Measurements from ENCODE around the gene ZBTB16. TPM values are rescaled to one million over a fixed set of nuclear protein-coding genes. Genes with fewer than 3 reads are reported as not detected.

Gene ZBTB16
- total and polyA plus RNA-seq, 2 of the 4 experiments (the other 2 are of a cell fraction), result not detected

DNA sequence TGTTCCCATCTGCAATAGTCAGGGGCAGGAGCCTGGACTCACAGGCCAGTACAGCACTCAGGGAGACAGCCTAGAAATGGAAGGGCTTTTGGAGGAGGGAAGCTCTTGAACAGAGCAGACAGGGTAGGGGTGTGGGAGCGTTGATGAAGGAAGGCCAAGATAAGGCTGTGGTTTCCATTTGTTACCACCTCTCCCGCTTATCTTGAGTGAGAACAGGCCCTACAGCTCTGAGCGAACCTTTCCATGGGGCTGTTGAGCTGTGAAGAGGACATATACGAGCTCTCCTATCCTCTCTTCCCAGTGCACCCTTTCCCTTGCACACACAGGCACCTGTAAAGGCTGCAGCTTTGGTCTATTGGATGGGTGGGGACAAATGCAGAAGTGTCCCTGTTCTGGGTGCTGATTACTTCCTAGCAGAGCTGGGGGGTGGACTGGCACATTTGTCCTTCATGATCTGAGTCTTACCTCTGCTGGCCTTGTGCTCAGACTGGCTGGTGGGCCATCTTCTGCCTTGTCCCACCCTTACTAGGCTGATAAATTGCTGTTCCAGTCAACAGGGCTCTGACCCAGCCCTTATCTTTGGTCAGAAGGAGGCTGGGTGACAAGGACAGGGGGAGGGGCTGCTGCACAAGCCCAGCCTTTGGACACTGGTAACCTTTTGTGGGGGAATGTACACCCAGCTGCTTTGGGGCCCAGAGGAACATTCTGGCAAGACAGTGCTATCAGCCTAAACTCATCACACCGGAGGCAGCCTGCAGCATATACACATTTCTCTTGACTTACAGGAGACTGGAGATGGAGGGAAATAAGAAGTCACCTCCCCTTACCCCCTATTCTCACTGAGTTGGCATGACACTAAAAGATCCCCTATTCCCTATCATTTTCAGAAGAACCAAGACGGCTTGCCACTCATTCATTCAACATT is 156.6 kb downstream of the ZBTB16 start:
- no peak for DNase-seq
- H2AK9ac ChIP-seq (replicated peaks; ENCODE audit: low read depth, low read length, poor library complexity), result no peak overlapping the region
- no peak overlapping the region for H4K91ac ChIP-seq (ENCODE audit: insufficient read depth, low read depth, low read length)
- no peaks in the 10 kb centered on the region for H3K36me3 ChIP-seq (ENCODE audit: control insufficient read depth, insufficient read depth, low read length)
- no peak overlapping the region for H3K18ac ChIP-seq (ENCODE audit: low read depth, low read length)
- H3K4me3 ChIP-seq (ENCODE audit: insufficient read depth, low read depth, low read length), result no peak overlapping the region
- ChIA-PET CTCF (no interaction called here), POLR2A (ENCODE audit: unreplicated experiment) (no interaction called here)
- H2BK5ac ChIP-seq (ENCODE audit: low read depth, low read length, poor library complexity, severe bottlenecking), result no peak overlapping the region
- H3K27me3 ChIP-seq (ENCODE audit: control insufficient read depth, insufficient read depth, low read length), result peaks cover 15% of the 10 kb centered on the region
- WGBS, 2 experiments (ENCODE audit: extremely low coverage in 2 of 2, insufficient read length in 1 of 2), result no CpG with 5 or more reads among the region's 6 CpGs
- no TSS peak for BruUV-seq (replicated peaks)
- no peak overlapping the region for H2AFZ ChIP-seq (replicated peaks; ENCODE audit: low read length, poor library complexity)
- no peak for TF ChIP-seq RCOR1 (IDR thresholded peaks at IDR 0.05; ENCODE audit: insufficient replicate concordance, low read length)
- no peak for TF ChIP-seq CHD1 (IDR thresholded peaks at IDR 0.05; ENCODE audit: low read depth, low read length)
- no peak for TF ChIP-seq MAZ (IDR thresholded peaks at IDR 0.05; ENCODE audit: borderline replicate concordance, low read depth, low read length)
- no peak for TF ChIP-seq SMC3 (IDR thresholded peaks at IDR 0.05; ENCODE audit: low read depth, low read length)
- no peak for TF ChIP-seq MAFK (IDR thresholded peaks at IDR 0.05; ENCODE audit: low read depth, low read length)
- H3K23ac ChIP-seq (ENCODE audit: low read depth, low read length), result no peak overlapping the region
- no peak overlapping the region for H4K5ac ChIP-seq (ENCODE audit: low read depth, low read length)
- H2BK20ac ChIP-seq (ENCODE audit: low read depth, low read length), result no peak overlapping the region
- H2BK15ac ChIP-seq (ENCODE audit: low read depth, low read length), result no peak overlapping the region
- no peak overlapping the region for H3K4ac ChIP-seq (ENCODE audit: low read depth, low read length)
- no peak overlapping the region for H3K27ac ChIP-seq (ENCODE audit: insufficient read depth, low read length)
- no peak overlapping the region for H2AK5ac ChIP-seq (ENCODE audit: low read depth, low read length)
- H3K4me2 ChIP-seq (ENCODE audit: low read depth, low read length), result no peak overlapping the region
- dilution Hi-C loops (cut with HindIII; ENCODE audit: low sequenced_read_pairs, unreplicated experiment), result no loop called here
- no peak overlapping the region for H4K8ac ChIP-seq (ENCODE audit: low read depth in 2 of 2, low read length in 2 of 2)
- no peaks in the 10 kb centered on the region for H3K4me1 ChIP-seq (ENCODE audit: control insufficient read depth, insufficient read depth, low read length)
- intact Hi-C loops (cut with micrococcal nuclease), result no loop called here
- H3K56ac ChIP-seq (ENCODE audit: extremely low read depth, insufficient read depth, low read length), result no peak overlapping the region
- no peaks in the 10 kb centered on the region for H4K20me1 ChIP-seq (ENCODE audit: insufficient read depth, low read length)
- H3K14ac ChIP-seq (replicated peaks; ENCODE audit: low read depth, low read length), result no peak overlapping the region
- no peaks in the 10 kb centered on the region for H3K9me1 ChIP-seq (ENCODE audit: insufficient read depth, low read length)
- no peak for ATAC-seq (ENCODE audit: low read depth)
- H3K79me1 ChIP-seq (ENCODE audit: low read depth in 1 of 2, low read length in 2 of 2), result no peaks in the 10 kb centered on the region
- in situ Hi-C loops (cut with MboI; ENCODE audit: low sequenced_read_pairs), result no loop called here
- H2BK120ac ChIP-seq (ENCODE audit: low read depth, low read length), result no peak overlapping the region
- H3K9me3 ChIP-seq (ENCODE audit: control insufficient read depth, insufficient read depth, low read length), result no peaks in the 10 kb centered on the region
- no peak overlapping the region for H3K9ac ChIP-seq (ENCODE audit: low read depth, low read length)

Data from IMR-90 (cell line).